A549 (cell line): ENCODE results near the gene EPB41L4B. TPM values are rescaled to one million over a fixed set of nuclear protein-coding genes. Genes with fewer than 3 reads are reported as not detected.
"Not testable (repeated sequence)": the region's sequence is repeated elsewhere in the genome, so short reads cannot be mapped to it uniquely, and the experiment has no call there.

Source experiments
- ATAC-seq, 2 experiments: fragments of 200-7000 bp in 1 of 2; fragments of >200 bp in 1 of 2; cut with Nextera tagmentation in 1 of 2; cut with Tn5 transposase in 1 of 2; 3 replicates each; pipeline versions ENCODE4 v1.8.0 to v1.9.1; 2018 to 2020; ENCODE audit warnings: mild to moderate bottlenecking in 1 of 2, moderate library complexity in 1 of 2
- CTCF ChIA-PET: fragments of 300-600 bp; sonication (Branson Sonifier 250); formaldehyde crosslinking; extraction: SDS; loops from one replicate; lab custom pipeline; 2021; ENCODE audit warnings: antibody characterized with exemption, inconsistent platforms; lab: Yijun Ruan, JAX
- POLR2A ChIA-PET: fragments of 350-600 bp; formaldehyde crosslinking; extraction: SDS; loops from one replicate; lab custom pipeline; 2021; ENCODE audit warnings: antibody characterized with exemption, inconsistent platforms; lab: Yijun Ruan, JAX
- DNase-seq, 2 experiments: peaks; one replicate each; pipeline versions ENCODE4 v3.0.0 to v3.0.0-alpha.2; 2011 to 2016; ENCODE audit warnings: low read depth in 1 of 2, low spot score in 1 of 2
- FAIRE-seq: peaks from 2 replicates; lab custom pipeline; 2011; peaks lifted over from hg19 to GRCh38; lab: Jason Lieb, UNC
- H3K27ac ChIP-seq, 2 experiments: fragments of >200 bp; sonication (Bioruptor Twin); formaldehyde crosslinking; 3 replicates each; pipeline ENCODE4 v1.5.1; 2016 to 2017
- H3K4me1 ChIP-seq: fragments of >200 bp; sonication (Bioruptor Twin); formaldehyde crosslinking; 3 replicates; pipeline ENCODE4 v1.6.1; 2016
- H3K4me2 ChIP-seq: fragments of >200 bp; sonication (Bioruptor Twin); formaldehyde crosslinking; 3 replicates; pipeline ENCODE4 v1.6.1; 2016
- H3K4me3 ChIP-seq: fragments of >200 bp; sonication (Bioruptor Twin); formaldehyde crosslinking; 3 replicates; pipeline ENCODE4 v1.5.1; 2016
- H3K9me3 ChIP-seq: fragments of >200 bp; sonication (Bioruptor Twin); formaldehyde crosslinking; 3 replicates; pipeline ENCODE4 v1.6.1; 2016
- EP300 ChIP-seq, 2 experiments: fragments of >200 bp; sonication (Bioruptor Twin); formaldehyde crosslinking; IDR thresholded peaks; 2 replicates in 1 of 2; 3 replicates in 1 of 2; pipeline ENCODE4 v1.6.1; 2016 to 2017
- FOSL2 ChIP-seq, 2 experiments: fragments of 450-650 bp in 1 of 2; fragments of >200 bp in 1 of 2; sonication (Bioruptor Twin) in 1 of 2; formaldehyde crosslinking; IDR thresholded peaks; 2 replicates each; pipeline versions ENCODE4 v1.5.0 to v1.6.1; 2016 to 2020; ENCODE audit warnings: mild to moderate bottlenecking in 1 of 2, moderate library complexity in 1 of 2
- GATA3 ChIP-seq: IDR thresholded peaks from 2 replicates; pipeline ENCODE4 v1.6.1; 2012; ENCODE audit warnings: borderline replicate concordance
- HDAC2 ChIP-seq: fragments of 200-600 bp; sonication (generic); IDR thresholded peaks from 2 replicates; pipeline ENCODE4 v1.6.1; 2016
- HOXA7 ChIP-seq: fragments of 250-450 bp; sonication (Bioruptor Pico); IDR thresholded peaks from 2 replicates; pipeline ENCODE4 v1.5.0; 2020; ENCODE audit warnings: mild to moderate bottlenecking, moderate library complexity
- HOXB13 ChIP-seq: fragments of 250-450 bp; sonication (Bioruptor Pico); IDR thresholded peaks from 2 replicates; pipeline ENCODE4 v1.5.0; 2020; ENCODE audit warnings: low read depth, mild to moderate bottlenecking, moderate library complexity
- KDM1A ChIP-seq: fragments of 200-600 bp; sonication (generic); IDR thresholded peaks from 2 replicates; pipeline ENCODE4 v1.6.1; 2016; ENCODE audit warnings: low read depth, mild to moderate bottlenecking
- KDM5A ChIP-seq: fragments of 200-600 bp; sonication (generic); IDR thresholded peaks from 2 replicates; pipeline ENCODE4 v1.6.1; 2016; ENCODE audit warnings: antibody characterized with exemption, mild to moderate bottlenecking
- MAFK ChIP-seq: fragments of 450-650 bp; IDR thresholded peaks from 2 replicates; pipeline ENCODE4 v1.6.1; 2014; ENCODE audit not compliant: partially characterized antibody
- MYC ChIP-seq: IDR thresholded peaks from 2 replicates; pipeline ENCODE4 v1.6.1; 2012; ENCODE audit warnings: mild to moderate bottlenecking, inconsistent platforms, low read length, improper control_type of control experiment, borderline replicate concordance
- NFE2L2 ChIP-seq: fragments of 150-350 bp; conservative IDR thresholded peaks from 2 replicates; pipeline ENCODE4 v1.6.1; 2014; ENCODE audit warnings: low read length
- NPAS2 ChIP-seq: fragments of 250-450 bp; sonication (Bioruptor Pico); IDR thresholded peaks from 2 replicates; pipeline ENCODE4 v1.8.0; 2022; ENCODE audit warnings: mild to moderate bottlenecking, moderate library complexity, borderline replicate concordance
- POLR2A ChIP-seq: IDR thresholded peaks from 2 replicates; pipeline ENCODE4 v1.6.1; 2012; ENCODE audit warnings: mild to moderate bottlenecking, low read length
- POLR2AphosphoS2 ChIP-seq: conservative IDR thresholded peaks from 2 replicates; pipeline ENCODE4 v1.6.1; 2012; ENCODE audit warnings: low read length, improper control_type of control experiment, inconsistent platforms
- RAD21 ChIP-seq, 2 experiments: fragments of >200 bp in 1 of 2; sonication (Bioruptor Twin) in 1 of 2; formaldehyde crosslinking in 1 of 2; IDR thresholded peaks in 1 of 2; conservative IDR thresholded peaks in 1 of 2; 2 replicates in 1 of 2; 3 replicates in 1 of 2; pipeline ENCODE4 v1.6.1; 2012 to 2018; ENCODE audit warnings: inconsistent platforms in 1 of 2
- SREBF2 ChIP-seq: fragments of 450-650 bp; IDR thresholded peaks from 2 replicates; pipeline ENCODE4 v1.6.1; 2014; ENCODE audit warnings: mild to moderate bottlenecking, moderate library complexity
- TP53 ChIP-seq: fragments of 250-450 bp; sonication (Bioruptor Pico); IDR thresholded peaks from 2 replicates; pipeline ENCODE4 v1.5.0; 2021; ENCODE audit warnings: mild to moderate bottlenecking, moderate library complexity
- ZC3H11A ChIP-seq: fragments of 450-650 bp; IDR thresholded peaks from 2 replicates; pipeline ENCODE4 v1.6.1; 2014; ENCODE audit warnings: antibody characterized with exemption, mild to moderate bottlenecking
- ZFP36 ChIP-seq: fragments of 450-650 bp; IDR thresholded peaks from 2 replicates; pipeline ENCODE4 v1.6.1; 2014; ENCODE audit warnings: borderline replicate concordance; ENCODE audit not compliant: partially characterized antibody
- ZSCAN20 ChIP-seq: fragments of 250-450 bp; sonication (Bioruptor Pico); IDR thresholded peaks from 2 replicates; pipeline ENCODE4 v1.8.0; 2022; ENCODE audit warnings: mild to moderate bottlenecking, moderate library complexity
- WGBS: methylation state at CpG from one replicate; pipeline ENCODE4 v1.1.6; 2017; ENCODE audit errors: missing lambda C conversion rate; 5-methylcytosine and 5-hydroxymethylcytosine counted together
- polyA plus RNA-seq, 4 experiments: library from polyadenylated mRNA; depleted of rRNA in 3 of 4; stranded (reverse); fragments of >200 nt; fragmentation: RNase III in 1 of 4; extraction: RNeasy Plus Mini Kit Qiagen cat#74134 plus additional on column Dnase treatment in 1 of 4; gene quantifications; 2 replicates in 3 of 4; 3 replicates in 1 of 4; pipeline ENCODE4 v1.2.3, GENCODE V29; 2011 to 2017
- TF ChIP-seq, protein P1 (sequence below): fragments of 450-650 bp; IDR thresholded peaks from 2 replicates; pipeline ENCODE4 v1.6.1; 2014; ENCODE audit warnings: antibody characterized with exemption

The EPB41L4B gene
- polyA plus RNA-seq, 2 of the 4 experiments (the other 2 are of a cell fraction) = 7.9 to 22.0 TPM

DNA sequence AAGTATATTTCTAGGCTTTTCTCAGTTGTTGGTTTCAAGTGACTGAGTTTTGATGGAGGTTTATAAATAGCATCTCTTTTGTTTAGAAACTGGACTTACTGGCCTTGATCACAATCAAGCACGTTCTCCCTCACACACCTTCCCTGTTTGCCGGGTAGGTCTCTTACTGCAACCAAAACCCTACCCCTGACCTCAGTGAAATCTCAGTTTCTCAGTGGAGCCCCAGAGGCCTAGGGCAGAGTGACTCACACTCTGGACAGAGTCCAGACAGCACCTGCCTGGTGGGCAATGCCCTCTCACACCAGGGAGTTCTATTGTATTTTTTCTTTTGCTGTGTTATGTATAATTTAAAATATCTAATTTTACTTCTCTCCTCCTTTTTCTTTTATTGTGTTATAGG lies 48.4 kb upstream of the EPB41L4B start:
- H3K27ac ChIP-seq = no peak overlapping the region
- WGBS = 73% methylated on average over 2 of the region's 2 CpGs
- POLR2A ChIA-PET = no interaction called here
- FAIRE-seq = no peak
- H3K4me3 ChIP-seq = no peak overlapping the region
- H3K4me2 ChIP-seq = no peak overlapping the region
- no peaks in the 10 kb centered on the region for H3K4me1 ChIP-seq
- ATAC-seq = no peak
- TF ChIP-seq HOXB13 (no peak), ZSCAN20 (CRISPR knock-in tag) (no peak), KDM1A (no peak), MAFK (no peak), POLR2AphosphoS2 (no peak), SREBF2 (no peak), POLR2A (no peak), EP300 (IDR thresholded peaks at IDR 0.05) (no peak), HOXA7 (CRISPR knock-in tag) (no peak), NPAS2 (CRISPR knock-in tag) (no peak), HDAC2 (no peak), ZFP36 (no peak), TP53 (CRISPR knock-in tag) (no peak), KDM5A (no peak)
- TF ChIP-seq, protein P1, sequence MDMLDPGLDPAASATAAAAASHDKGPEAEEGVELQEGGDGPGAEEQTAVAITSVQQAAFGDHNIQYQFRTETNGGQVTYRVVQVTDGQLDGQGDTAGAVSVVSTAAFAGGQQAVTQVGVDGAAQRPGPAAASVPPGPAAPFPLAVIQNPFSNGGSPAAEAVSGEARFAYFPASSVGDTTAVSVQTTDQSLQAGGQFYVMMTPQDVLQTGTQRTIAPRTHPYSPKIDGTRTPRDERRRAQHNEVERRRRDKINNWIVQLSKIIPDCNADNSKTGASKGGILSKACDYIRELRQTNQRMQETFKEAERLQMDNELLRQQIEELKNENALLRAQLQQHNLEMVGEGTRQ = no peak
- TF ChIP-seq, all 56 proteins: peak for 0
- H3K9me3 ChIP-seq = 0 out of 3 replicates have a peak, but pooled peaks cover 6% of the 10 kb centered on the region
- CTCF ChIA-PET = interaction anchor here (1.0 kb wide), 1 partner anchor 11 kb away, joined by 3 read pairs; no protein-coding TSS in a partner anchor
- DNase-seq = no peak

- ChIA-PET CTCF (interaction anchor here (0.9 to 2.3 kb wide), 3 partner anchors 39 to 583 kb away, joined by 3 to 6 read pairs (median 3); no protein-coding TSS in a partner anchor), POLR2A (no interaction called here)
- H3K4me3 ChIP-seq = no peak overlapping the region
- H3K4me2 ChIP-seq = no peak overlapping the region
- no peak for ATAC-seq
- no peak for FAIRE-seq
- TF ChIP-seq HOXB13 (no peak), NFE2L2 (no peak), MAFK (no peak), HOXA7 (CRISPR knock-in tag) (no peak), RAD21 (conservative IDR thresholded peaks at IDR 0.05 in 1 of 2, IDR thresholded peaks at IDR 0.05 in 1 of 2) (no peak), TP53 (CRISPR knock-in tag) (no peak), SREBF2 (no peak), GATA3 (no peak), ZC3H11A (no peak), ZSCAN20 (CRISPR knock-in tag) (no peak), MYC (no peak), FOSL2 (IDR thresholded peaks at IDR 0.05) (no peak), FOSL2 (CRISPR knock-in tag; IDR thresholded peaks at IDR 0.05) (no peak)
- no peak overlapping the region for H3K27ac ChIP-seq
- 71% methylated on average over 5 of the region's 5 CpGs for WGBS
- no peaks in the 10 kb centered on the region for H3K9me3 ChIP-seq
- no peak for DNase-seq
- H3K4me1 ChIP-seq = no peaks in the 10 kb centered on the region
These were observed 39.9 kb upstream of the EPB41L4B start for GRCh38 chr9:109360771-109361170.

DNA sequence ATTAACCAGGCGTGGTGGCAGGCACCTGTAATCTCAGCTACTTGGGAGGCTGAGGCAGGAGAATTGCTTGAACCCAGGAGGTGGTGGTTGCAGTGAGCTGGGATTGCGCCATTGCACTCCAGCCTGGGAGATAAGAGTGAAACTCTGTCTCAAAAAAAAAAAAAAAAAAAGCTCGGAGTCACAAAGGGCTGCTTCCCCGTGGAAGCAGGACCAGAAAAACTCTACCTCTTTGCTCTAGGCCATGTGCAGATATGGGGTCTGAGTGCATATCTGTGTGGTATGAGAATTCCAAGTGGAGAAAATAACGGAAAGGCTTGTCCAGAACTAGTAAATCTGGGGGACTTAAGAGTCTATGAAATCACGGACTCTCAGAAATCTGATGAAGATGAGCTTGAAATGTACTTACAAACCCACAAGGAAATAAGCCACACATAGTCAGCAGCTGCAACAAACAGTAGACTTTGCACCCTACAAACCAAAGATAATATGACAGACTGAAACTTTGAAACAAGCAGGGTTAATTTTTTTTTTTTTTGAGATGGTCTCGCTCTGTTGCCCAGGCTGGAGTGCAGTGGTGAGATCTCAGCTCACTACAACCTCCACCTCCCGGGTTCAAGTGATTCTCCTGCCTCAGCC lies 38.2 kb upstream of the EPB41L4B start:
- POLR2A ChIA-PET, H3K4me2 ChIP-seq, H3K27ac ChIP-seq, DNase-seq, H3K4me1 ChIP-seq, FAIRE-seq, H3K9me3 ChIP-seq, H3K4me3 ChIP-seq, ATAC-seq: not testable (repeated sequence)
- CTCF ChIA-PET = interaction anchor here (0.9 to 2.3 kb wide), 4 partner anchors 8 to 176 kb away, joined by 3 to 6 read pairs (median 4); no protein-coding TSS in a partner anchor
- WGBS = 75% methylated on average over 8 of the region's 8 CpGs
